K562 (cell line): ENCODE results near the gene ARL4D. TPM values are rescaled to one million over a fixed set of nuclear protein-coding genes. Genes with fewer than 3 reads are reported as not detected.

Experiments
- ATAC-seq: fragments of 200-7000 bp; cut with Tn5 transposase; 3 replicates; pipeline ENCODE4 v1.9.1; 2020; ENCODE audit warnings: moderate library complexity
- BruUV-seq: library from RNA; stranded (reverse); fragments of 400-500 nt; replicated peaks from 2 replicates; lab custom pipeline; 2021; lab: Mats Ljungman, UMichigan
- CTCF ChIA-PET: fragments of 300-600 bp; formaldehyde crosslinking; extraction: SDS; loops from one replicate; lab custom pipeline; 2021; ENCODE audit warnings: low intra/inter-chr PET ratio; lab: Yijun Ruan, JAX
- POLR2A ChIA-PET: fragments of 300-600, 350-650 bp; sonication (Branson Sonifier 250); formaldehyde crosslinking; extraction: SDS; loops from one replicate; lab custom pipeline; 2021; ENCODE audit warnings: antibody characterized with exemption, inconsistent platforms; lab: Yijun Ruan, JAX
- DNase-seq, 4 experiments: peaks; one replicate each; pipeline versions ENCODE4 v3.0.0 to v3.0.0-alpha.2; 2011 to 2018; ENCODE audit warnings: low spot score in 3 of 4, mixed read lengths in 3 of 4; ENCODE audit errors: extremely low read depth in 1 of 4
- FAIRE-seq: peaks from 2 replicates; lab custom pipeline; 2011; peaks lifted over from hg19 to GRCh38; lab: Jason Lieb, UNC
- H2AFZ ChIP-seq: 2 replicates; pipeline ENCODE4 v1.6.0; 2011; ENCODE audit warnings: low read depth, low read length, control low read depth, inconsistent platforms
- H3K27ac ChIP-seq: fragments of 200-600 bp; 3 replicates; pipeline ENCODE4 v1.8.0; 2011; ENCODE audit warnings: low read depth, mild to moderate bottlenecking, control low read depth, inconsistent platforms, low read length, moderate library complexity, mixed read lengths; ENCODE audit errors: extremely low read depth
- H3K27me3 ChIP-seq, 2 experiments: fragments of 300-600 bp in 1 of 2; 2 replicates in 1 of 2; 3 replicates in 1 of 2; pipeline versions ENCODE4 v1.6.0 to v1.8.0; 2011; ENCODE audit warnings: inconsistent platforms in 2 of 2, low read length in 2 of 2, mild to moderate bottlenecking in 1 of 2, mixed read lengths in 1 of 2, moderate library complexity in 1 of 2; ENCODE audit not compliant: control insufficient read depth in 2 of 2, insufficient read depth in 2 of 2
- H3K36me3 ChIP-seq: fragments of 300-600 bp; 3 replicates; pipeline ENCODE4 v1.8.0; 2011; ENCODE audit warnings: mild to moderate bottlenecking, low read length, inconsistent platforms; ENCODE audit not compliant: control insufficient read depth, insufficient read depth
- H3K4me1 ChIP-seq, 2 experiments: fragments of 200-600 bp in 1 of 2; replicated peaks in 1 of 2; 2 replicates in 1 of 2; 3 replicates in 1 of 2; pipeline versions ENCODE4 v1.5.1 to v1.8.0; 2011; ENCODE audit warnings: inconsistent platforms in 2 of 2, low read length in 2 of 2, mild to moderate bottlenecking in 1 of 2, mixed read lengths in 1 of 2, moderate library complexity in 1 of 2; ENCODE audit not compliant: control insufficient read depth in 2 of 2, insufficient read depth in 2 of 2
- H3K4me2 ChIP-seq: 2 replicates; pipeline ENCODE4 v1.6.1; 2011; ENCODE audit warnings: low read length, control low read depth, inconsistent platforms, mixed read lengths; ENCODE audit not compliant: insufficient read depth
- H3K4me3 ChIP-seq: fragments of 200-600 bp; sonication (generic), shearing (Covaris generic); 2 replicates; pipeline ENCODE4 v1.5.1; 2016; ENCODE audit warnings: control low read depth, inconsistent platforms
- H3K79me2 ChIP-seq: fragments of 200-600 bp; 3 replicates; pipeline ENCODE4 v1.8.0; 2011; ENCODE audit warnings: low read length, inconsistent platforms; ENCODE audit not compliant: control insufficient read depth, insufficient read depth
- H3K9ac ChIP-seq, 2 experiments: 2 replicates each; pipeline versions ENCODE4 v1.6.0 to v1.6.1; 2011; ENCODE audit warnings: low read depth in 2 of 2, low read length in 2 of 2, control low read depth in 1 of 2, inconsistent platforms in 1 of 2, mild to moderate bottlenecking in 1 of 2, mixed read lengths in 1 of 2; ENCODE audit not compliant: insufficient read depth in 1 of 2
- H3K9me1 ChIP-seq: one replicate; pipeline ENCODE4 v1.6.0; 2011; ENCODE audit warnings: inconsistent platforms, mild to moderate bottlenecking, low read length, moderate library complexity; ENCODE audit not compliant: control insufficient read depth, insufficient read depth
- H3K9me3 ChIP-seq: replicated peaks from 2 replicates; pipeline ENCODE4 v1.5.1; 2011; ENCODE audit warnings: low read depth, low read length, inconsistent platforms; ENCODE audit not compliant: control insufficient read depth, insufficient read depth
- H4K20me1 ChIP-seq: replicated peaks from 2 replicates; pipeline ENCODE4 v1.6.1; 2011; ENCODE audit warnings: low read length, inconsistent platforms, mixed read lengths; ENCODE audit not compliant: control insufficient read depth, insufficient read depth
- ERF ChIP-seq: fragments of 450-650 bp; formaldehyde crosslinking; IDR thresholded peaks from 2 replicates; pipeline ENCODE4 v1.4.0; 2020; ENCODE audit warnings: mild to moderate bottlenecking, mixed read lengths
- FOSL1 ChIP-seq: fragments of 200-800 bp; sonication (Bioruptor generic); conservative IDR thresholded peaks from 2 replicates; pipeline ENCODE4 v1.6.1; 2016; ENCODE audit warnings: missing genetic modification characterization, missing compliant biosample characterization
- NR2C2 ChIP-seq, 2 experiments: fragments of 200-800 bp in 1 of 2; sonication (Bioruptor generic) in 1 of 2; sonication (generic) in 1 of 2; formaldehyde crosslinking in 1 of 2; IDR thresholded peaks; 2 replicates each; pipeline versions ENCODE4 v1.6.1 to v1.8.0; 2016 to 2022; ENCODE audit warnings: mild to moderate bottlenecking in 1 of 2, missing compliant biosample characterization in 1 of 2, missing genetic modification characterization in 1 of 2, missing genetic modification reagents in 1 of 2
- SP1 ChIP-seq: sonication (generic); formaldehyde crosslinking; IDR thresholded peaks from 2 replicates; pipeline ENCODE4 v1.8.1; 2022; ENCODE audit warnings: mild to moderate bottlenecking, missing genetic modification reagents
- VEZF1 ChIP-seq: fragments of 200-800 bp; sonication (Bioruptor generic); IDR thresholded peaks from 2 replicates; pipeline ENCODE4 v1.6.1; 2017; ENCODE audit warnings: missing genetic modification characterization, missing compliant biosample characterization
- in situ Hi-C: fragments of 300-500 bp; cut with MboI; formaldehyde crosslinking; loops from 4 replicates; pipeline ENCODE4 v1.15.0; 2018; ENCODE audit warnings: inconsistent platforms, mixed read lengths
- intact Hi-C: fragments of 100-400 bp; cut with micrococcal nuclease; formaldehyde crosslinking; loops from 2 replicates; pipeline ENCODE4 v1.14.2; 2022
- polyA plus RNA-seq, 8 experiments: library from polyadenylated mRNA; depleted of rRNA in 4 of 8; stranded (reverse) in 5 of 8; unstranded in 3 of 8; fragments of >200 nt; fragmentation: Nextera tagmentation in 2 of 8; fragmentation: Illumina TruSeq in 1 of 8; extraction: Ambion mirVana in 2 of 8; extraction: Trizol in 1 of 8; gene quantifications; 2 replicates each; pipeline versions ENCODE4 v1.2.1 to v1.2.3, GENCODE V29; 2011 to 2014; ENCODE audit warnings: inconsistent platforms in 1 of 8, missing spikeins in 1 of 8
- total RNA-seq, 7 experiments: library from RNA; depleted of rRNA in 6 of 7; stranded (reverse); fragments of >200 nt in 6 of 7; fragmentation: Illumina TruSeq in 2 of 7; extraction: Trizol in 2 of 7; gene quantifications; 2 replicates each; pipeline versions ENCODE4 v1.2.1 to v1.2.3, GENCODE V29; 2011 to 2021; ENCODE audit warnings: low replicate concordance in 1 of 7
- TF ChIP-seq, protein P1 (sequence below), 2 experiments: fragments of 450-650 bp; IDR thresholded peaks; 2 replicates each; pipeline ENCODE4 v1.6.1; 2016; ENCODE audit warnings: mild to moderate bottlenecking in 2 of 2, borderline replicate concordance in 1 of 2, low read depth in 1 of 2, moderate library complexity in 1 of 2

The ARL4D gene
- total and polyA plus RNA-seq, 9 of the 15 experiments (the other 6 are each of a cell fraction or from before 2014, with no cell fraction given): 0.07 to 0.53 (median 0.28) TPM; not detected in 1

DNA sequence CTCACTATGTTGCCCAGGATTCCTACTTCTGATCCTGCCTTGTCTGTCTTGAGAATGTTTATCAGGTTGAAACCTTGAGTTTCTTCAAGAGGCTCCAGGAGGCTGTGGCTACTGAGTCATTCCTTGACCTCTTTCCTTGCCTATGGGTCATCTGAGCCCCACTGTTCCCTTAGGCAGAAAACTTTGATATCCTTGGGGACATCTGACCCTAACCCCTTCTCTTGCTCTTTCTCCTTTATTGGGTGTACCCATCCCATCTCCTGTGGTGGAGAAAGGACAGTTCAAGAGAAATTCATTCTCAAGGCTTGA is 12.5 kb downstream of the ARL4D start:
- in situ Hi-C loops (no loop called here), intact Hi-C loops (no loop called here)
- Histone ChIP-seq H3K79me2 (no peaks in the 10 kb centered on the region), H3K4me3 (no peak overlapping the region), H4K20me1 (no peaks in the 10 kb centered on the region), H2AFZ (no peak overlapping the region), H3K4me2 (no peak overlapping the region), H3K9me1 (no peaks in the 10 kb centered on the region), H3K27ac (no peak overlapping the region), H3K36me3 (no peaks in the 10 kb centered on the region), H3K27me3 (peaks cover 11 to 15% of the 10 kb centered on the region in 2 experiments; a peak in 4 of 5 replicates), H3K9ac (no peak overlapping the region), H3K9me3 (no peaks in the 10 kb centered on the region), H3K4me1 (no peaks in the 10 kb centered on the region; a peak in 2 of 5 replicates)
- FAIRE-seq (no peak), DNase-seq (no peak), ATAC-seq (no peak)
- ChIA-PET POLR2A (interaction anchor here (0.6 to 2.1 kb wide), 3 partner anchors 10 to 71 kb away, joined by 3 to 6 read pairs (median 3); no protein-coding TSS in a partner anchor), CTCF (no interaction called here)
- TF ChIP-seq NR2C2 (CRISPR knock-in tag; IDR thresholded peaks at IDR 0.05) (no peak), NR2C2 (tag; IDR thresholded peaks at IDR 0.05) (peak; percentile 31; the same call in 1 of the 2 replicates), VEZF1 (CRISPR knock-in tag) (peak; percentile 25; the same call in 1 of the 2 replicates), SP1 (CRISPR knock-in tag) (no peak), FOSL1 (peak; percentile 68), ERF (CRISPR knock-in tag) (no peak)
- TF ChIP-seq, protein P1, sequence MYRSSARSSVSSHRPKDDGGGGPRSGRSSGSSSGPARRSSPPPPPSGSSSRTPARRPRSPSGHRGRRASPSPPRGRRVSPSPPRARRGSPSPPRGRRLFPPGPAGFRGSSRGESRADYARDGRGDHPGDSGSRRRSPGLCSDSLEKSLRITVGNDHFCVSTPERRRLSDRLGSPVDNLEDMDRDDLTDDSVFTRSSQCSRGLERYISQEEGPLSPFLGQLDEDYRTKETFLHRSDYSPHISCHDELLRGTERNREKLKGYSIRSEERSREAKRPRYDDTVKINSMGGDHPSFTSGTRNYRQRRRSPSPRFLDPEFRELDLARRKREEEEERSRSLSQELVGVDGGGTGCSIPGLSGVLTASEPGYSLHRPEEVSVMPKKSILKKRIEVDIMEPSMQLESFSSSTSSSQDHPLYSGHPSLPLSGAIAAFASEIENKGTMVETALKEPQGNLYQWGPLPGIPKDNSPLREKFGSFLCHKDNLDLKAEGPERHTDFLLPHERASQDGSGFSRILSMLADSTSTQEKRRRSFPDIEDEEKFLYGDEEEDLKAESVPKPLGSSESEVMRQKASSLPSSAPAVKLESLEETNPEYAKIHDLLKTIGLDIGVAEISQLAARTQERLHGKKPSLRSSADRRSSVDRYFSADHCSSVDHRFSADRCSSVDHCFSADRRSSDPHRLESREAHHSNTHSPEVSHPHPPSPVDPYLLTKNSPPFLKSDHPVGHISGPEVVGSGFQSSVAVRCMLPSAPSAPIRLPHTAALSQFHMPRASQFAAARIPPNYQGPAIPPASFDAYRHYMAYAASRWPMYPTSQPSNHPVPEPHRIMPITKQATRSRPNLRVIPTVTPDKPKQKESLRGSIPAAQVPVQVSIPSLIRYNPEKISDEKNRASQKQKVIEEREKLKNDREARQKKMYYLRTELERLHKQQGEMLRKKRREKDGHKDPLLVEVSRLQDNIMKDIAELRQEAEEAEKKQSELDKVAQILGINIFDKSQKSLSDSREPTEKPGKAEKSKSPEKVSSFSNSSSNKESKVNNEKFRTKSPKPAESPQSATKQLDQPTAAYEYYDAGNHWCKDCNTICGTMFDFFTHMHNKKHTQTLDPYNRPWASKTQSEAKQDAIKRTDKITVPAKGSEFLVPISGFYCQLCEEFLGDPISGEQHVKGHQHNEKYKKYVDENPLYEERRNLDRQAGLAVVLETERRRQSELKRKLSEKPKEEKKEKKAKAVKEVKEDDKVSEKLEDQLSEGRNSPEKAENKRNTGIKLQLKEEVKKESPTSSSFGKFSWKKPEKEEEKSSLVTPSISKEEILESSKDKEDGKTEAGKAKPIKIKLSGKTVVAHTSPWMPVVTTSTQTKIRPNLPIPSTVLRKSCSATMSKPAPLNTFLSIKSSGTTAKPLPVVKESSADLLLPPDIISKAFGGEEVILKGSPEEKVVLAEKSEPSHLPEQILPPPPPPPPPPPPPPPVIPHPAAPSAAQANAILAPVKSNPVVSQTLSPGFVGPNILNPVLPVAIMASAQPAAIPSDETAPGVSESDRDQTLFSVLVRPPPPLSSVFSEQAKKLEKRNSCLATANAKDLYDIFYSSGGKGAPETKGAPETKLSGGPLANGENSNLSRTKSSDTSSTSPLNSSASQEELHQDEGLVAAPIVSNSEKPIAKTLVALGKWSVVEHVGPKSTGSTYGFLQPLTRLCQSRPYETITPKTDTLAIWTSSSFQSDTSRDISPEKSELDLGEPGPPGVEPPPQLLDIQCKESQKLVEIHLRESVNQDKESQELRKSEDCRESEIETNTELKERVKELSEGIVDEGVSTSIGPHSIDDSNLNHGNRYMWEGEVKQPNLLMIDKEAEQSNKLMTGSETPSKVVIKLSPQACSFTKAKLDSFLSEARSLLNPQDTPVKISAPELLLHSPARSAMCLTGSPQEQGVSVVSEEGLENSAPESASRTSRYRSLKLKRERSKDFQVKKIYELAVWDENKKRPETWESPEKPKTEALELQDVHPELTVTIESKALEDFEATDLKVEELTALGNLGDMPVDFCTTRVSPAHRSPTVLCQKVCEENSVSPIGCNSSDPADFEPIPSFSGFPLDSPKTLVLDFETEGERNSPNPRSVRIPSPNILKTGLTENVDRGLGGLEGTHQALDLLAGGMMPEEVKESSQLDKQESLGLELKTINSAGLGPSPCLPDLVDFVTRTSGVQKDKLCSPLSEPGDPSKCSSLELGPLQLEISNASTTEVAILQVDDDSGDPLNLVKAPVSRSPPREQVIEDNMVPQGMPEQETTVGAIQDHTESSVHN (IDR thresholded peaks at IDR 0.05; ENCODE audit: borderline replicate concordance in 1 of 2, low read depth in 1 of 2): no peak
- BruUV-seq: no TSS peak
